HG03175 (cell line): Measurements from ENCODE around the gene LIMD2.
"Not testable (repeated sequence)": the region's sequence is repeated elsewhere in the genome, so short reads cannot be mapped to it uniquely, and the experiment has no call there.

ENCODE experiments used
- ATAC-seq: cut with Tn5 transposase; IDR thresholded peaks from one replicate; pipeline ENCODE4 v1.9.1; 2021; ENCODE audit warnings: mild to moderate bottlenecking, moderate library complexity; ENCODE audit not compliant: unreplicated experiment

The LIMD2 gene

DNA sequence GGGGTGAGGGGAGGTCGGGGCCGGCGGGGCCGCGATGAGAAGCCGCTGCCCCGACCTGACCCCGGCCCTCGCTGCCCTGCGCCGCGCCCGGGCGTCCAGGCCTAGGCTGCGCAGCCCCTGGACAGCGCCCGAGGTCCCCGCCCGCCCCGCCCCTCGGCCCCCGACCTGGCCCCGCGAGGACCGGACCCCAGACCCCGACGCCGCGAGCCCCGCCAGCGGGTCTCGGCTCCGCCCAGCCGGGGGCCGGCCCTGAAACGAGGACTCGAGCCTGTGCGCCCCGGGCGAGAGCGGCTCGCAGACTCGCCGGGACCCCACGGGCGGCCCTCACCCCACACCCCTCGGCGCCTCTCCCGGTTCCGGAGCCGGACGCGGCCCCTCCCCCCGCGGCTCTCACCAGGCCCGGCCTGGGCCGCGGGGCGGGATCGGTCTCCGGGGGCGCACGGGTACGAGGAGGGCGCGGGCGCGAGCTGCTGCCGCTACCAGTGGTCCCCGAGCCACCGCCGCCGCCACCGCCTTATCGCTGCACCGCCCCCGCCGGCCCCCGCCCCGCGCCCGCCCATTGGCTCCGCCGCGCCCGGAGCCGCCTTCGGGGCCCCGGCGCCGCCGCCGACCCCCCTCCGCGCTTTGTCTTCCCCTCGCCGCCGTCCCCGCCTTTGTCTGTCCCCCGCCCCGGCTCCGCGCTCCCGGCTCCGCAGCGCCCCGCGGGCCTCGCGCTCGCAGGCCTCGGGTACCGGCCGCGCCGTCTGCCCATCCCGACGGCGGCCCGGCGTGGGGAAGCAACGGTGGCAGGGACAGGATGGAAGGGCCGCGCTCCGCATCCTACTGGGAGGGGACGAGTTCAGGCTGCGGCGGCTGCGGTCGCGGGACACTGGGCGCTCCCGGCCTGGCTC lies at the start of gene LIMD2:
Gene LIMD2, minus strand, starts transcription at position 488 of the 890 bp plus-strand sequence. CDS start 827 bp downstream, outside the sequence.
- ATAC-seq, result peak; percentile 10

DNA sequence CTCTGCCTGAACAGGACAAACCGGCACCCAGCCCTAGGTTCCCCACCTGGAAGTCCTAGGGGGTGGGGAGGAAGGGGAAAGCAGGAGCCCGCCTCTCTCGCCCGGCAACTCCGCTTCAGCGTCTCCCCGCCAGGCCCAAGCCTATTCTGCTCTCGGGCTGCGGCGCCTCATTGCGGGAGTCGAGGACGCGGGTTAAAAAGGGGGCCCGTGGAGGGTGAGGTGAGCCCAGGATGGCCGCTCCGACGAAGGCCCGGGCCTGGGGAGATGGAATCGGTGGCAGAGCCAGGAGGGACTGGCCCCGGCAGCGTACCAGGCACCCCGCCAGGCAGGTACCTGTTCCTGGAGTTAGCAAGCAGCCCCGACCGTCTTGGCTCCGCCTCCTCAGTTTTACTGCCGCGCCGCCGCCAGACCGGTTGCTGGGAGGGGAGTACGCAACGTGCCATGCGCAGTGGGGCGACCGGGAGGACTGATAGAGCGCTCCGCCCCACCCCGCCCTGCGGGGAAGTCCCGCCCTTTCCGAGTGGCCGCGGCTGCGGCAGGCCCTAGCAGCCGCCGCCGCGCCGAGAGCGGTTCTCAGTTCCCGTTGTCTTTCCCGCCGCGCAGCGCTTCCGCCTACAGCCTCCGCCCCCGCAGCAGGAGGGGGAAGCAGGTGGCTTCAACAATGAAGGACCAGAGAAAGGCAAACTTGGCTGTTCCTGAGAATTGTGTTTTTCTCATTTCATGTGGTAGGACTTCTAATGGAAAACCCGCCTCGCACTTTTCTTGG lies 41.7 kb upstream of the LIMD2 start, which contains the start of gene STRADA:
Gene STRADA, minus strand, starts transcription at position 392 of the 766 bp plus-strand sequence. CDS start 13,430 bp downstream, outside the sequence.
- peak; percentile 86 for ATAC-seq

DNA sequence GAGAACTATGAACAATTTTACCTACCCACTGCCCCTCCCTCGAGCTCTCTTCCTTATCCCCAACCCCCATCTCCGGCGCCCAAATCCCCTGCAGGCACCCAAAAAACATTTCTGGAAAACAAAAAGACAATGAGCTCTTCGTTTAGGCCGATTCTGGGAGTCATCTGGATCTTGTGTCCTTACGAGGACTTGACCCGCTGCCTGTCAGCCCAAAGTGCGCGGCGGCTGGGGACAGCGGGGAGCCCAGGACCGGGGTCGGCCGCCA lies 41.1 kb upstream of the LIMD2 start:
- ATAC-seq, result peak; percentile 26

DNA sequence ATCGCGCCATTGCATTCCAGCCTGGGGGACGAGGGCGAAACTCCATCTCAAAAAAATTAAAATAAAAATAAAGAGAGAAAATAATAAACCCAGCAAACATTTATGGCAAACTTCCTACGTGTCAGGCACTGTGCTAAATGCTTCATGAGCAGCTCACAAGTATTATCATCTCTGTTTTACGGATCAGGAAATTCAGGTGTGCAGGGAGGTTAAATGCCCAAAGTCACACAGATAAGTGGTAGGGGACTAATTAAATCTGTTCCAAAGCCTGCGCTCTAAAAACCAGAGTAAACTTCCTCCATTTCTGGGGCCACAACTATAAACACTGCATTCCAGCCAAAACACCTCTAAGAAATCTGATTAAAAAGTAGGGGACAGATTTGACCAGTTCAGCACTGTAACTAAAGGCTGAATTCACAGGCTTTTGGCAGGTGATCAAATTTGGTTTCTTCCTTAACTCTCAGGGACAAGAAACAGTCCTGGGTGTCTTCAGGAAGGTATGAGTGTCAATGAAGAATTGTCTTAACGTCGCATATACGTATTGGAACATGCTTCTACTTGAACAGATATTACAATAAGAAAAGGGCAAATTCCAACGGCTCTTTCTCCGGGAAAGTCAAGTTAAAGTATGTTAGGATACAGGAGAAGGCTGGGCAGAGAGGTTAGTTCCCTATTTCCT lies 40.7 kb upstream of the LIMD2 start:
- no peak for ATAC-seq

DNA sequence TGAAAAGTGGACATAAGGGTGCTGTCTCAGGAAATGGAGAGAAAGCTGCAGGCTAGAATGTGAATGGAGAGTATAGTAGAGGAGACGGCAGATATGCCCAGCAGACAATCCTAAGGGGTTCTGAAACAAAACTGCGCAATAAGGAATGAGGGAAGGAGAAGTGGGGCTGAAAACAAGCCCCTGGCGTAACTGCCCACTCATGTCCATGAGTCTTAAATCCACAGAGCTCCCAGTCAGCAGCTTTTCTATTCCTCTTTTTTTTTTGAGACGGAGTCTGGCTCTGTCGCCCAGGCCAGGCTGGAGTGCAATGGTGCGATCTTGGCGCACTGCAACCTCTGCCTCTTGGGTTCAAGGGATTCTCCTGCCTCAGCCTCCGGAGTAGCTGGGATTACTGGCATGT lies 35.8 kb upstream of the LIMD2 start:
- ATAC-seq, result no peak

DNA sequence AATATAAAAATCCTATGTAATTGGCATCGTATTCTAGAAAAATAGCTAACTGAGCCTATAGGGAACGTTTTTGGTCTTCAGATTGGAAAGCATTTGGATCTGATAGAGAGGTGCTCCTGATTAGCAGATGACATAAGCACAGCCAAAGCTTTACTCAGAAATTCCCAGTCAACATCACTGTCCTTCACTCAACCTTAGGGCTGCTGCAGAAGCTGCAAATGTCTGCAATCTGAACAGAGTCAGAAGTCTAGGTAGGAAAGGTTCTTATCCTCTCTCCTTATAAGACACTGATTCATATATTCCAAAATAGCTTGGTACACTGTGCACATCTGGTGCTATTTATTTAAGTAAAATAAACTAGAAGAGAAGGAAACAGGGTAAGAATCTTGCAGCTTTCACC lies 22.5 kb upstream of the LIMD2 start:
- ATAC-seq, result no peak

DNA sequence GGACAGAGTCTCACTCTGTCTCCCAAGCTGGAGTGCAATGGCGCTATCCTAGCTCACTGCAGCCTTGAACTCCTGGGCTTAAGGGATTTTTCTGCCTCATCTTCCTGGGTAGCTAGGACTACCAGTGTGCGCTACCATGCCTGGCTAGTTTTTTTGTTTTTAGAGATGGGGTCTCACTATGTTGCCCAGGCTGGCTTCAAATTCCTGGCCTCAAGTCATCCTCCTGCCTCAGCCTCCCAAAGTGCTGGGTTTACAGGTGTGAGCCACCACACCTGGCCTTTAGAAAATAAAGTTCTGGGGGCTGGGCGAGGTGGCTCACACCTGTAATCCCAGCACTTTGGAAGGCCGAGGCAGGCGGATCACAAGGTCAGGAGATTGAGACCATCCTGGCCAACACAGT lies 20.3 kb upstream of the LIMD2 start:
- ATAC-seq, result not testable (repeated sequence)

DNA sequence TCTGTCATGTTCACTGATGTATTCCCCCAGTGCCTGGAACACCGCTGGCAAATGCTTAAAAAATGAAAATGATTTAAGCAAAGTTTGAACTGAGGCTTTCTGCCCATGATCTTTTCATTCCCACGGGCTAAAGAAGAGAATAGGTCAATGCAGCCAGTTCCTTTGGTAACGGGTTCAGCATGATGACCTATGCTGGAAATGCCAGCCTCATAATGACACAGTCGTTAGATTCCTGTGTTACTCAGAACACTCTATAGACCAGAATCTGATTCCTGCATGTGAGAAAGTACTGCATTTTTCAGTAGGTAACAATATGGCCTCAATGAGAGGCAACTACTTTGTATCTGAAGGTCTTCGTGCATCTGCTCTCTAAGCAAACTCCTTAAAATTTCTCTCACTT lies 19.1 kb upstream of the LIMD2 start:
- ATAC-seq, result no peak

DNA sequence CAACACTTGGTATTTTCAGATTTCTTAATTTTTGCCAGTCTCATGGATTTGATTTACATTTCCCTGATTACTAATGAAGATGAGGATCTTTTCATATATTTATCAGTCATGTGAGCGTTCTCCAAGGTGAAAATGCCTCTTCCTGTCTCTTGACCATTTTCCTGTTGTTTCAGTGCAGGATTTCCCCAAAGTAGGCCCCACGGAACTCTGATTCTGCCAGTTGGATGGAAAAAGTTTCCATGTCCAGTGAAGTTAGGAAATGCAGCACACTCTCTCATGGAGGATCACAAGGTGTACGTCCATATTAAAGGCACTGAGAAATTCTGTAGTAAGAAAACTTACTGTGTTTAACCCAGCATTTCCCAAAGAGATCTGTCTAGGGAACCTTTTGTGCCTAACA lies 16.5 kb upstream of the LIMD2 start:
- no peak for ATAC-seq

DNA sequence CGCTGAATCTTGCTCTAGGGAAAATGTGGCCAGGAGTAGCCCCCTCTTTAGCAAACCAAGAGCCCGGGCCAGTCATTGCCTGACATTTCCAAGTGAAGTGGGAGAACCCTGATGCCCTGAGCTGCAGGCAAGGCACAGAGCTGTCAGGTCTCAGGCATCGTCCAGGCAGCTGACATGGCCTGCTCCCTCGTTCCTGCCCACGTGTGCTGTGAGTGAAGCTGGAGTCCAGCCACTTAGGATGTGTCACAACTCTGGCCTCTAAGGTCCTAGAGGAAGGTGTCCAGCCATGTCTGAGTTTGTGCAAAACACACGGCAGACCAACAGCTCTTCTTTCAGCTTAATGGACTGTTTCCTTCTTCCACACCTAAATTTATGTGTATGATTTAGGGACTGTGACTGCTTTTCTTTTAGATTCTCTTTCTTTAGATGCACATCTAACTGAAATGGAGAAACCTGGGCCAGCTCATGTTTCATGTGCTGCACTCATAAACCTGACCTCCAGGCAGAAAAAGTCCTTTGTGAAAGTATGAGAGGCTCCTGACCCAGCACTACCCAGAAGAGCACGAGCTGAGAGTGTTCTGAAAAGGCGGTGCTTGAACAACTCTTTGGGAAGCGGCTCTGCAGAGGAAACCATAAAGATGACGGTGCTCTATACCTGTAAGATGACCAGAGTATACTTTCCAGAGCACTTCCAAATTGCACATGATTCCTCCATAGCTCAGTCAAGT lies 14.8 kb upstream of the LIMD2 start:
- no peak for ATAC-seq

DNA sequence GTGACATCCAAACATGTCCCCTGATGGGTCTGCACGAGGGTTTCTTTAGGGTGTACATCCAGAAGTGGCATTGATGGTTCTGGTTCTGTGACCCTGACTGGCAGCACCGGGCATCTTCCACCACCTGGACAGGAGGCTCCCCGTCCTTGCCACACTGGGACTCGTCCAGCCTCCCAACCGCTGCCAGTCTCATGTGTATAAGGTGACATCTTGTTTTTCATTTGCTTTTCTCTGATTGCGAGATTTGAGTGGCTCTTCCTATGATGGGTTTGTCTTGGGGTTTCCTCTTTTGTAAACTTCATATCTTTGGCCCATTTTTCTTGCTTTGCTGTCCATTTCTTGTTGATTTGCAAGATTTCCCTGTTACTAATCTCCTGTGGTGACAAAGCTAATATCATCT lies 9.2 kb upstream of the LIMD2 start:
- no peak for ATAC-seq

DNA sequence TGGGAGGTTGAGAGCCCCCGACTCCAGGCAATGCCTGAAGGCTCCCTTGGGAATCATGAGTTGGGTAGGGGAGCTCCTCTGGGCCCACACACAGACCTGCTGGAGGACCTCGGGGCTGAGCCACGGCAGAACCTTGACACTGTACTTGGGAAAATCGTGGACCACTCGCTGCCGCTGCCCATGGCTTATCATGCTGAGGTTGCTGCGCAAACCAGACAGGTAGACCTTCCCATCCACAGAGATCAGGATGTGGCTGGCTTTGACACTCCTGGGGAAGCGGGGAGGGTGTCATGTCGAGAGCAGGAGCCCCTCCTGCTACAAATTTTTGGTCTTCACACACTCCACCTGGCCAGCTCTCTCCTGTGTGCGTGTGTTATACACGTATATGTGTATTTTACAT lies 7.2 kb upstream of the LIMD2 start:
- no peak for ATAC-seq

DNA sequence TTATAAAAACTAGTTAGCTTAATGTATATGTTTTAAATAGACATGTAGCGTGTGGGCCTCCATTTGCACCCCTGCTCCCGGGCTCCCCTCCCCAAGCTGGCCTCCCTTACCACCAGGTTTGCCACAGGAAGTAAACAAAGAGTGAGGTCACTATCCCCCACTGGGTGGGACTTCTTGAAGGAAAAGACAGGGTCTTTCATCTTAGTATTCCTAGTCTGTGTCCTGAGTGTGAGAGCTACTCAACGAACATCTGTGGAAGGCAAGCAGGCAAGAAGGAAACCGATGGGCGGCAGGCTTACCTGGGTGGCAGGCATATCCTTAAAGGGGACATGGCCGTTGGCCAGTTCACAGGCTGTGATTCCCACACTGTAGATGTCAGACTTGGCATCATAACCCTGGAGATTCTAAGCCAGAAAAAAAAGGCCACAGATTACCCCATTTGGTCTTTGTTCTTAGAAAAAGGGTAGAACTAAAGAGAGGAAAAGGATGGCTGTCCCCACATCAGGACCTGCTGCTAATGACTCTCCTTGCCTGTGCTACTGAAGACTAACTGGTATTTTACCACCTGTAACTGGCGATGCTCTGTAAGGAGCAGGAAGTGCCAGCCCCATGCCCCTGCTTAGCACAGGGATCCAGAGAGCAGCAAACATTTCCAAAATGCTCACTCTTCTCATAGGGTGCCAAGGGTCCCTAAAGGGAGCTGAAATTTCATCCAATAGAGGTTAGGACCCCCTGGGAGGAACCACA lies 6.6 kb upstream of the LIMD2 start:
- ATAC-seq, result no peak

DNA sequence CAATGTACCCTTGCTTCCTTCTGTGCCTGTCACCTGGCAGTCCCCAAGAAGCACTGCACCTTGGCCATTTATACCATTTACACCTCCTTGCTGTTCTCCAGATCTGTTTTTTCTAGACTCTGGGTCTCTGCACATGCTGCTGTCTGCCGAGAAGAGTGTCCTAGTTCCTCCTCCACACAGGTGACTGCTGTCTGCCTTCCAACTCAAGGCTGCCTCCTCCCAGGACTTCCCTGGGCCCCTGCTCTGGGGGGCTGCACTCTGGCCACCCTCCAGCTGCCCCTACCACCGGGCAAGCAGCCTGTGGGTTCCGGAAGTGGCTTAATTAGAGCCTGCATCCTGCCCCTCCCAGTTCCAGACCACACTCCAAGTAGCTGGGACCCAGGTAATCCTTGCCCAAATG lies 5.7 kb upstream of the LIMD2 start:
- no peak for ATAC-seq

DNA sequence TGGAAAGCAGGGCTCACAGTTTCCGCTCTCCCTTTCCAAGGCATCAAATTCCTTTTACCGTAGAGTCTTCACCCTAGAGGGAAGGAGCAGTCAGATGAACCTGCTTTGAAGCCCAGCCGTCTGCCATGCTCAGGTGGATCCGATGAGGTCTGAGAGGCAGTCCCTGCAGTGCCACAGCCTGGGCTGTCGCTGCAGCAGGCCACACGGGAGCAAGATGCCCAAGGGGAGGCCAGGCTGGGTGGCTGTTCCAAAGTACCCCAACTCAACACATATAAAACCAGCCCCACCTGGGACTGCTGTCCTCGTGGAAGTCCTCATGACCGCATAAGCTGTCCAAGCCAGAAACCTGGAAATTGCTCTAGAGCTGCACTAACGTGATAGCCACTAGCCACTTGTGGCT lies 4.9 kb upstream of the LIMD2 start:
- ATAC-seq, result no peak

DNA sequence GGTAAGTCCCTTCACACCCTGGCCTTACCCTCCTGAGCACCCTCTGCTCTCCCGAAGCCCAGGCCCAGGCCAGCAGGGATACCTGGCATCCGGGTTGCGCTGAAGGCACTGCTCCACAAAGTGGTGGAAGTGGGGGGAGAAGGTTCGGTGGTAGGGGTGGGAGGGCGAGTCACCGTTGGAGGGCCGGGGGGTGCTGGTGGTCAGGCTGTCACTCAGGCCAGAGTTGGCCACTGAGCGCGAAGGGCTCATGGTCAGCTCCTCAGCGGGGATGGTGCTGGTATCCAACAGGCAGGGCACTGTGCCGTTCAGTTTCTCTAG lies 4.3 kb upstream of the LIMD2 start:
- ATAC-seq, result no peak

DNA sequence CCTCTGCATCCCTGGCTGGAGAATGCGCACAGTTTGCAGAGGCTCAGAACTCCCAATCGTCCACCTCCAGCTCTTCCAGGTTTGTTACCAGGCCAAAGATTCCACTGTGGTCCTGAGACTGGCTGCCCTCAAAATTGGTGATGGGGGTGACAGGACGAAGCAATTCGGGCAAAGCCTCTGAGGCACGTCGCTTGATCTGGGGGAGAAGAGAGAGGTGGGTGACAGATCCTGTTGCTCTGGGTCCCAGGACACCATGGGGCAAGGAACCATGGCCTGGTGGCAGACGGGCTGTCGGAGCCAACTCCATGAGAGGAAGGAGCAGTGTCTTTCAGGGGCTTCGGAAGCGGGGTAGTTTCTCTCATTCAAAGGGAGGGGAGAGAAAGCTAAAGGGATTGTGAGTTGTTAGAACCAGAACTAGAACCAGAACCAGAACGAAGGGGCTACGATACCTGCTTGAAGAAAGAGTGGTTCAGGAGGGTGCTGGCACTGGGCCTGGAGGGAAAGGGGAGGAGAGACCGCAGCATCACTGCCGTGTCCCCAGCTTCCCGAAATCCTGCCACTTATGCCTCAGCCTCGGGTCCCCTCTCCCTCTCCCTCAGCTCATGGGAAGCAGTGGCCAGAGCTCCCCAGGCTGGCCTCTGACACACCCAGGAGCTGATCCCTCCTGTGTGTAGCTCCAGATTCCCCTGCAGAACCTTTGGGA lies 3.8 kb upstream of the LIMD2 start:
- ATAC-seq, result no peak

DNA sequence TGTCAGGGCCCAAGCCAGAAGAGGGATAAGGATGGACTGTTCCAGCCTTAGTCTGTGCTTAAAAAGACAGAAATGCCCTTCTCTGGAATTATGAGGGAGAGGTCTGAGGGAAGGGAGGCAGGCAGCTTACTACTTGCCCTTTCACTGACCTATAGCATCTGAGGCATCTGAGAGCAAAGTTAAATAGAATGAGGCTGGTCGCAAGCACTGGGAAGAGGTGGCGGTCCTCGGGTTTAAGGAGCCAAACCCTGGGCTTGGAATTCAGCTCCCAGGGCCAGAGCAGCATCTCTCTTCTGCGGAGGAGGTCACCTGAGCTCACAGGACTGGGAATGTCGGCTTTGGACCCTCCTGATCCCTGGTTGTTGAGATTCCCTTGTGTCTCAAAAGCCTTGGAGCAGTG lies 3.1 kb upstream of the LIMD2 start:
- ATAC-seq, result no peak

DNA sequence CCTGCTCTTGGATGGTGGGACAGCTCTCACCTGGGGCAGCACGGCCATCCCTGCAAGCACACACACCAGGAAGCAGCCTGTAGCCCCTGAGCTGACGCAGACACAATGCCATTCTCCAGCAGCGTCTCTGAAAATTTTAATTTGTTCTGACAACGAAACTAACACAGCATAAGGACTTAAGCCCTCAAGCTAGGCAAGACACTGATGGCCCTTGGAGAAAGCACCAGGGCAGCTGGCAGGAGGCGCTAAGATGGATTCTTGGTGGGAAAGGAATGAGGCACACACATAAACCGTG lies 2.7 kb upstream of the LIMD2 start:
- ATAC-seq, result no peak
